Kidney epithelial cell (primary cell): ENCODE measurements around the gene HTR3B. TPM values are rescaled to one million over a fixed set of nuclear protein-coding genes. Genes with fewer than 3 reads are reported as not detected.

Experiments
- DNase-seq: peaks from one replicate; pipeline ENCODE4 v3.0.0-alpha.2; 2010; ENCODE audit warnings: low read depth
- H3K27me3 ChIP-seq: 2 replicates; pipeline ENCODE4 v1.6.0; 2011; ENCODE audit warnings: low read length; ENCODE audit not compliant: control insufficient read depth, insufficient read depth
- H3K36me3 ChIP-seq: 2 replicates; pipeline ENCODE4 v1.5.1; 2011; ENCODE audit warnings: low read length; ENCODE audit not compliant: control insufficient read depth, insufficient read depth
- H3K4me3 ChIP-seq: 2 replicates; pipeline ENCODE4 v1.5.1; 2011; ENCODE audit warnings: low read depth, mild to moderate bottlenecking, control low read depth, low read length
- total RNA-seq: library from RNA; depleted of rRNA; stranded (reverse); fragments of >200 nt; gene quantifications from 2 replicates; pipeline ENCODE4 v1.2.3, GENCODE V29; 2015
- TF ChIP-seq, protein P1 (sequence below): IDR thresholded peaks from 2 replicates; pipeline ENCODE4 v1.5.1; 2011; ENCODE audit warnings: mild to moderate bottlenecking, moderate library complexity, low read length, control low read depth, inconsistent platforms; ENCODE audit not compliant: insufficient read depth, poor library complexity, severe bottlenecking

The HTR3B gene
- total RNA-seq, 1 donor from 2014 or later: not detected

- peaks cover 7% of the 10 kb centered on the region for H3K27me3 ChIP-seq
- no peak for DNase-seq
- TF ChIP-seq, protein P1, sequence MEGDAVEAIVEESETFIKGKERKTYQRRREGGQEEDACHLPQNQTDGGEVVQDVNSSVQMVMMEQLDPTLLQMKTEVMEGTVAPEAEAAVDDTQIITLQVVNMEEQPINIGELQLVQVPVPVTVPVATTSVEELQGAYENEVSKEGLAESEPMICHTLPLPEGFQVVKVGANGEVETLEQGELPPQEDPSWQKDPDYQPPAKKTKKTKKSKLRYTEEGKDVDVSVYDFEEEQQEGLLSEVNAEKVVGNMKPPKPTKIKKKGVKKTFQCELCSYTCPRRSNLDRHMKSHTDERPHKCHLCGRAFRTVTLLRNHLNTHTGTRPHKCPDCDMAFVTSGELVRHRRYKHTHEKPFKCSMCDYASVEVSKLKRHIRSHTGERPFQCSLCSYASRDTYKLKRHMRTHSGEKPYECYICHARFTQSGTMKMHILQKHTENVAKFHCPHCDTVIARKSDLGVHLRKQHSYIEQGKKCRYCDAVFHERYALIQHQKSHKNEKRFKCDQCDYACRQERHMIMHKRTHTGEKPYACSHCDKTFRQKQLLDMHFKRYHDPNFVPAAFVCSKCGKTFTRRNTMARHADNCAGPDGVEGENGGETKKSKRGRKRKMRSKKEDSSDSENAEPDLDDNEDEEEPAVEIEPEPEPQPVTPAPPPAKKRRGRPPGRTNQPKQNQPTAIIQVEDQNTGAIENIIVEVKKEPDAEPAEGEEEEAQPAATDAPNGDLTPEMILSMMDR: no peak
- H3K36me3 ChIP-seq: no peaks in the 10 kb centered on the region
- no peak overlapping the region for H3K4me3 ChIP-seq
Measured at GRCh38 chr11:113992459-113993110, 88.0 kb downstream of the HTR3B start.

- Histone ChIP-seq H3K4me3 (no peak overlapping the region), H3K27me3 (peaks cover 7% of the 10 kb centered on the region), H3K36me3 (no peaks in the 10 kb centered on the region)
- TF ChIP-seq, protein P1: peak; percentile 71
- DNase-seq: no peak
Measured at GRCh38 chr11:113994077-113994954, 89.7 kb downstream of the HTR3B start.

Other genes with a start within 250 kb of the HTR3B start
- gene TMPRSS5, start 198.5 kb upstream of the HTR3B start, total RNA-seq: 0.07 TPM in 1 of 2 replicates, not detected in the other
- 19.0 and 25.2 TPM in 2 replicates for gene ZW10, start 131.1 kb upstream of the HTR3B start, total RNA-seq
- gene CLDN25, start 125.0 kb upstream of the HTR3B start, total RNA-seq: not detected in 2 replicates
- gene USP28, start 29.2 kb upstream of the HTR3B start, total RNA-seq: 22.8 and 23.5 TPM in 2 replicates
- 0.25 and 0.27 TPM in 2 replicates for gene HTR3A, start 70.3 kb downstream of the HTR3B start, total RNA-seq
- 0.08 and 5.5 TPM in 2 replicates for gene ZBTB16, start 154.9 kb downstream of the HTR3B start, total RNA-seq